GM13976 (cell line): ENCODE data around the gene C17orf113.

Experiments used
- DNase-seq: peaks from one replicate; pipeline ENCODE4 v3.0.0; 2012; ENCODE audit warnings: low spot score
- in situ Hi-C: fragments of 300-500 bp; cut with MboI; formaldehyde crosslinking; loops from one replicate; pipeline ENCODE4 v1.12.0; 2022; ENCODE audit warnings: low sequenced_read_pairs, mixed read lengths, inconsistent platforms; ENCODE audit not compliant: unreplicated experiment
- TF ChIP-seq, protein P1 (sequence below): IDR thresholded peaks from 2 replicates; pipeline ENCODE4 v1.5.1; 2012; ENCODE audit warnings: borderline replicate concordance, mild to moderate bottlenecking; ENCODE audit not compliant: insufficient read depth; ENCODE audit errors: extremely low read depth, missing control alignments, control extremely low read depth

Gene C17orf113

GRCh38 chr17:42079541-42079940 is 29.1 kb upstream of the C17orf113 start:
- in situ Hi-C loops: no loop called here
- DNase-seq: no peak
- TF ChIP-seq, protein P1, sequence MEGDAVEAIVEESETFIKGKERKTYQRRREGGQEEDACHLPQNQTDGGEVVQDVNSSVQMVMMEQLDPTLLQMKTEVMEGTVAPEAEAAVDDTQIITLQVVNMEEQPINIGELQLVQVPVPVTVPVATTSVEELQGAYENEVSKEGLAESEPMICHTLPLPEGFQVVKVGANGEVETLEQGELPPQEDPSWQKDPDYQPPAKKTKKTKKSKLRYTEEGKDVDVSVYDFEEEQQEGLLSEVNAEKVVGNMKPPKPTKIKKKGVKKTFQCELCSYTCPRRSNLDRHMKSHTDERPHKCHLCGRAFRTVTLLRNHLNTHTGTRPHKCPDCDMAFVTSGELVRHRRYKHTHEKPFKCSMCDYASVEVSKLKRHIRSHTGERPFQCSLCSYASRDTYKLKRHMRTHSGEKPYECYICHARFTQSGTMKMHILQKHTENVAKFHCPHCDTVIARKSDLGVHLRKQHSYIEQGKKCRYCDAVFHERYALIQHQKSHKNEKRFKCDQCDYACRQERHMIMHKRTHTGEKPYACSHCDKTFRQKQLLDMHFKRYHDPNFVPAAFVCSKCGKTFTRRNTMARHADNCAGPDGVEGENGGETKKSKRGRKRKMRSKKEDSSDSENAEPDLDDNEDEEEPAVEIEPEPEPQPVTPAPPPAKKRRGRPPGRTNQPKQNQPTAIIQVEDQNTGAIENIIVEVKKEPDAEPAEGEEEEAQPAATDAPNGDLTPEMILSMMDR: no peak

DNA sequence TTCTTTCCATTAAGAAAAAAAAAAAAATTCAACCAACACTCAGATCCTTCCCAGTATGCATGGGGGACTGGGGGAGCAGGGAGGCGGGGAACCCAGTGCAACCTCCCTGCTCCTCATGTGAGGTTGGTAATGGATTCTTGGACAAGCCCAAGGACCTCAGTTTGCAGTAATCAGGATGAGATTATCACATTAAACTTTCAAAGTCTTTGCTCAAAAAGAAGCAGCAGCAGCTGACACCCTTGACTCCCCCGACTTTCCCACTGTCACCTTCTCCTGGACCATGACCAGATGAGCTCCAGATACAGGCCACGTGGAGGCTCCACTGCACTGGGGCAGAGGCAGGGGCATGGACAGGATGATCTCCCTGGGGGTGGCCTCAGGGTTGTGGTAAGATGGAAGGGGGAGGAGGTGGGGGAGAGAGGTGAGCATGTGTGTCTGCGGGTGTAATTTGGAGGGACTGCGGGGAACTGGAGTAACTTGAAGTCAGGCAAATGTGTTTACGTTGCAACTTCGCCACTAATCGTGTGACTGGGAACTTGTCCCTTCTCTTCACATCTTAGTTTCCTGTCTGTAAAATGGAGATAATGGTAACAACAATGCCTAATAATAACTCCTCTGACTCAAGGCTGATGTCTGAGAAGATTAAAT is 28.1 kb upstream of the C17orf113 start:
- TF ChIP-seq, protein P1: no peak
- DNase-seq: no peak
- in situ Hi-C loops: no loop called here

GRCh38 chr17:42077755-42078154 is 27.4 kb upstream of the C17orf113 start:
- in situ Hi-C loops: no loop called here

DNA sequence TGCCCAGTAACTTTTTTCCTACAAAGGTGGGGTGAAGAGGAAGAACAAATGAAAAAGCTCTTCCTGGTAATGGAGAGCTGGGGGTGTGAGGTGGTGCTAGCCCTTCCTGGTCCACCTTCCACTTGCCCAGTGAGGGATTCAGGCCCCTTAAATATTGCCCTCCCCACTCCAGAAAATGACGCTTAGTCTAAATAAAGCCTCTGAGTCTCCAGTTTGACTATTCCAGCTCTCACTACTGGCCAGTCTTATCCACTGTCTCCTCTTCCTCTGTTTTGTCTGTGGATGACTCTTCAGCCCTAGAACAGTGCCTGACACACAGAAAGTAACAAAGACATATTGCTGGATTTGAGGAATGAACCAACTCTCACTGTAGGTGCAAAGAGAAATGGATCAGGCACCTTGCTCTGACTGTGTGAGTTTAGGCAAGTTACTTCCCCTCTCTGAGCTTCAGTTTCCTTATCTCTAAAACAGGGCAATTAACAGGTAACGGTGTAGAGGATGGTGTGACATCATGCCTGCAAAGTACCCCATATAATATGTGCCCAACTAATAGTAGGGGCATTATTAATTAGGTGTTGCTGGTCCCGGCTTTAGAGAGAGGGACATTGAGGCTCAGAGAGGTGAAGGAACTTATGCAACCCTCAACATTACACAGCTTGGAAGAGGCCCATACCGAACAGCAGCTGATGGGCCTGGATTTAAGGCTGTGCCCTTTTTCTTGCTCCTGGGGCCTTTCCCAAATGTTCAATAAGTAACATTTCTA is 26.6 kb upstream of the C17orf113 start:
- TF ChIP-seq, protein P1: no peak

More at GRCh38 chr17:42077755-42078154, 27.4 kb upstream of the C17orf113 start:
- DNase-seq: no peak
- TF ChIP-seq, protein P1: no peak

DNA sequence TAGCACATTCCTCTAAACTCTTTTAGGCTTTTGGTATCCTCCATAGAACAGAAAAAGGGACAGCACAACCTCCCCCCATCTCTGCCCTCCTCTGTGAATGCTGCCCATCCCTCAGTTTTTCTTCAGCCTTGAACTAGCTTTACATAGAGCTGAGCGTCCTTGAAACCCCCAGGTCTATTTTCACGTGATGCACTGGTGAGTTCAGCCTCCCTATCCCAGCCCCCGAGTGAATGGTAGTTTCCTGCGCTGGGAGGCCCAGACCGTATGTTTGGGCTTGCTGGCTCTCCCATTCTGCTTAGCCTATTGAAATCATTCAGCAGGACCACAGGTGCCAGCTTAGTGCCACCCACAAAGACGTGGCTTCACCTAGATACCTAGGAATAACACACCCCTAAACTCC is 25.4 kb upstream of the C17orf113 start:
- no peak for DNase-seq
- in situ Hi-C loops: no loop called here
- TF ChIP-seq, protein P1: no peak

More for the DNA sequence above, 26.6 kb upstream of the C17orf113 start:
- in situ Hi-C loops: no loop called here
- DNase-seq: no peak

DNA sequence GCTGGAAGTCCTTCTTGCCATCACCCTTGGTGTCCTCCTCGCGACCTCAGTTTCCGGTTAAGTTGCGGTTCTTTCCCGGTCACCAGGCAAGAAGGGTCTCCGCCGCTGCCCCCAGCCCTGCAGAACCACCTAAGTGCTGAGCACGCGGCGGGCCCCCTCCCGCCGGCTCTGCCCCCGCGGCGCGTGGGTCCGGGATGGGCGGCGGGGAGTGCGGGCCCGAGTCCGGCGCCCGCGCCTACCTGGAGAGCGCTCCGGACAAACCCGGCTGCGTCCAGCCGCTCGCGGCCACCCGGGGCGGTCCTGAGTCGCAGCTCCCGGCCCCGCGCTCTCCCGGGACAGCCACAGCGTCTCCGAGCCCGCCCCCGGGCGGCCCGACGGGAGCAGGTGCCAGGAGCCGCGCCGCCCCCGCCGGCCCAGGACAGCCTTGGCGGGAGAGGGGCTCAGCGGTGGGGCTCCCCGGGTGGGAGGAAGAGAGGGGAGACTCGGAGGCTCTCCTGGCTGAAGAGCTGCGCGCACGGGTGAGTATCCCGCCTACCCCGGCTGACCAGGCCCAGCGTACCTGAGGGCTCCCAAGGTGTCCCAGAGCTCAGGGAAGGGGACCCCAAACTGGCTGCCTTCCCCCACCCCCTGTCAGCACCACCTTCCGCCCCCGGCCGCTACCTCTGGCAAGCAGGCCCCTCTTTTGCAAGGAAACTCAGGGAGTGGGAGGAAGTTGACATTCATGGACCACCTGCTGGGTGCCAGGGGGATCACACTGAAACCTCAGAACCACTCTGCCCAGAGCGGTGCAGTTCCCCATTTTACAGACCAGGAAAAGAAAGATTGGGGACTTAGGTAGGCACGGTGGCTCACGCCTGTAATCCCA is 22.2 kb upstream of the C17orf113 start:
- TF ChIP-seq, protein P1: no peak
- DNase-seq: no peak
- in situ Hi-C loops: no loop called here
